ENCODE measurements around the gene ZDHHC1. TPM values are rescaled to one million over a fixed set of nuclear protein-coding genes. Genes with fewer than 3 reads are reported as not detected.

The ZDHHC1 gene
- total and polyA plus RNA-seq, 2 of the 13 experiments (the other 11 are each of a cell fraction or from before 2014, with no cell fraction given), result 0.51 to 1.1 TPM

DNA sequence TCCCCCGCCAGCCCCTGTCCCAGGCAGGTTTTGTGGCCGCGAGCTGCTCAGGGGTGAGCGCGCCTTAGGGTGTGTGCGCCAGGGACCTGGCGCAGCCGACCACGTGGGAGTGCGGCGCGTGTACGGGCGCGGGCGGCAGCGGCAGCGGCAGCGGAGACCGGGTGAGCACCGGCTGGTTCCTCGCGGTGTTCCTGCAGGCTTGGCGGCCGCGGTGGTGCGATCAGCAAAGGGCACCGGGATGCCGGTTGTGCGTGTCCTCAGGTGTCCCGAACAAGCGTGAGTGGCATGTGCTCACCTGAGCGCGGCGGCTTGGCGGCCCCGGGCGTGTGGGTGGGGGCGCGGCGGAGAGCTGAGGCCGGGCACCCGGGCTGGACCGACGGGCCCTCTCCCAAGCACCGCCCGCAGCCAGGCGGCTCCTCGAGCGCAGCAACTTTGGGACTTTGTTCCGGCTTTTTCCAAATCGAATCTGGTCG lies 14.3 kb upstream of the ZDHHC1 start (continued):
- TF ChIP-seq BRCA1 (CRISPR knock-in tag; IDR thresholded peaks at IDR 0.05) (0 out of 2 replicates have a peak, but pooled peaks have one; percentile 16), MAFK (conservative IDR thresholded peaks at IDR 0.05 in 1 of 2, IDR thresholded peaks at IDR 0.05 in 1 of 2; ENCODE audit: low read length in 2 of 2) (no peak), KLF9 (CRISPR knock-in tag; IDR thresholded peaks at IDR 0.05; ENCODE audit: low read depth) (no peak), ZNF709 (CRISPR knock-in tag; IDR thresholded peaks at IDR 0.05) (peak; percentile 96), ETV5 (CRISPR knock-in tag; IDR thresholded peaks at IDR 0.05; ENCODE audit: borderline replicate concordance) (0 out of 2 replicates have a peak, but pooled peaks have one; percentile 13), ZSCAN30 (CRISPR knock-in tag; IDR thresholded peaks at IDR 0.05) (no peak), NONO (IDR thresholded peaks at IDR 0.05) (no peak), NONO (CRISPR knock-in tag; conservative IDR thresholded peaks at IDR 0.05) (peak; percentile 55; the same call in 1 of the 2 replicates), HOXA5 (CRISPR knock-in tag; IDR thresholded peaks at IDR 0.05) (peak; percentile 64; the same call in 1 of the 2 replicates), ZNF766 (CRISPR knock-in tag; IDR thresholded peaks at IDR 0.05; ENCODE audit: borderline replicate concordance) (peak; percentile 41; the same call in 1 of the 2 replicates), NCOA1 (CRISPR knock-in tag; IDR thresholded peaks at IDR 0.05) (no peak), ZNF3 (CRISPR knock-in tag; IDR thresholded peaks at IDR 0.05) (no peak), NR2F6 (IDR thresholded peaks at IDR 0.05) (no peak), NR2F6 (CRISPR knock-in tag; IDR thresholded peaks at IDR 0.05) (peak; percentile 7; the same call in 1 of the 2 replicates), ZMYM4 (CRISPR knock-in tag; IDR thresholded peaks at IDR 0.05) (peak; percentile 27; the same call in 1 of the 2 replicates)
- TF ChIP-seq, protein P1, sequence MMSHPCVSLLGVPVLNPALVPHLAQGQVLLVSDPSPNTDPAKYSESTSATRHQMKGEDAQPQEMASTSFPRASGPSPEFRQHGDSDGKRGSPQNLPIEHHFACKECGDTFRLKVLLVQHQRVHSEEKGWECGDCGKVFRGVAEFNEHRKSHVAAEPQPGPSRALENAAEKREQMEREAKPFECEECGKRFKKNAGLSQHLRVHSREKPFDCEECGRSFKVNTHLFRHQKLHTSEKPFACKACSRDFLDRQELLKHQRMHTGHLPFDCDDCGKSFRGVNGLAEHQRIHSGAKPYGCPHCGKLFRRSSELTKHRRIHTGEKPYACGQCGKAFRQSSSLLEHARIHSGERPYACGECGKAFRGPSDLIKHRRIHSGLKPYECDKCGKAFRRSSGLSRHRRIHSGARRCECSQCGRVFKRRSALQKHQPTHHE (CRISPR knock-in tag; IDR thresholded peaks at IDR 0.05; ENCODE audit: borderline replicate concordance), result 0 out of 2 replicates have a peak, but pooled peaks have one; percentile 85
- TF ChIP-seq, protein P2, sequence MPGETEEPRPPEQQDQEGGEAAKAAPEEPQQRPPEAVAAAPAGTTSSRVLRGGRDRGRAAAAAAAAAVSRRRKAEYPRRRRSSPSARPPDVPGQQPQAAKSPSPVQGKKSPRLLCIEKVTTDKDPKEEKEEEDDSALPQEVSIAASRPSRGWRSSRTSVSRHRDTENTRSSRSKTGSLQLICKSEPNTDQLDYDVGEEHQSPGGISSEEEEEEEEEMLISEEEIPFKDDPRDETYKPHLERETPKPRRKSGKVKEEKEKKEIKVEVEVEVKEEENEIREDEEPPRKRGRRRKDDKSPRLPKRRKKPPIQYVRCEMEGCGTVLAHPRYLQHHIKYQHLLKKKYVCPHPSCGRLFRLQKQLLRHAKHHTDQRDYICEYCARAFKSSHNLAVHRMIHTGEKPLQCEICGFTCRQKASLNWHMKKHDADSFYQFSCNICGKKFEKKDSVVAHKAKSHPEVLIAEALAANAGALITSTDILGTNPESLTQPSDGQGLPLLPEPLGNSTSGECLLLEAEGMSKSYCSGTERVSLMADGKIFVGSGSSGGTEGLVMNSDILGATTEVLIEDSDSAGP (CRISPR knock-in tag; IDR thresholded peaks at IDR 0.05; ENCODE audit: borderline replicate concordance), result peak; percentile 89
- TF ChIP-seq, protein P3, sequence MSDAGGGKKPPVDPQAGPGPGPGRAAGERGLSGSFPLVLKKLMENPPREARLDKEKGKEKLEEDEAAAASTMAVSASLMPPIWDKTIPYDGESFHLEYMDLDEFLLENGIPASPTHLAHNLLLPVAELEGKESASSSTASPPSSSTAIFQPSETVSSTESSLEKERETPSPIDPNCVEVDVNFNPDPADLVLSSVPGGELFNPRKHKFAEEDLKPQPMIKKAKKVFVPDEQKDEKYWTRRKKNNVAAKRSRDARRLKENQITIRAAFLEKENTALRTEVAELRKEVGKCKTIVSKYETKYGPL (CRISPR knock-in tag; IDR thresholded peaks at IDR 0.05), result peak; percentile 60; the same call in 1 of the 2 replicates
- TF ChIP-seq, protein P4, sequence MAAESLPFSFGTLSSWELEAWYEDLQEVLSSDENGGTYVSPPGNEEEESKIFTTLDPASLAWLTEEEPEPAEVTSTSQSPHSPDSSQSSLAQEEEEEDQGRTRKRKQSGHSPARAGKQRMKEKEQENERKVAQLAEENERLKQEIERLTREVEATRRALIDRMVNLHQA (CRISPR knock-in tag; IDR thresholded peaks at IDR 0.05), result no peak
- TF ChIP-seq, protein P5, sequence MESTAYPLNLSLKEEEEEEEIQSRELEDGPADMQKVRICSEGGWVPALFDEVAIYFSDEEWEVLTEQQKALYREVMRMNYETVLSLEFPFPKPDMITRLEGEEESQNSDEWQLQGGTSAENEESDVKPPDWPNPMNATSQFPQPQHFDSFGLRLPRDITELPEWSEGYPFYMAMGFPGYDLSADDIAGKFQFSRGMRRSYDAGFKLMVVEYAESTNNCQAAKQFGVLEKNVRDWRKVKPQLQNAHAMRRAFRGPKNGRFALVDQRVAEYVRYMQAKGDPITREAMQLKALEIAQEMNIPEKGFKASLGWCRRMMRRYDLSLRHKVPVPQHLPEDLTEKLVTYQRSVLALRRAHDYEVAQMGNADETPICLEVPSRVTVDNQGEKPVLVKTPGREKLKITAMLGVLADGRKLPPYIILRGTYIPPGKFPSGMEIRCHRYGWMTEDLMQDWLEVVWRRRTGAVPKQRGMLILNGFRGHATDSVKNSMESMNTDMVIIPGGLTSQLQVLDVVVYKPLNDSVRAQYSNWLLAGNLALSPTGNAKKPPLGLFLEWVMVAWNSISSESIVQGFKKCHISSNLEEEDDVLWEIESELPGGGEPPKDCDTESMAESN (CRISPR knock-in tag; conservative IDR thresholded peaks at IDR 0.05), result peak; percentile 92
- TF ChIP-seq, protein P6, sequence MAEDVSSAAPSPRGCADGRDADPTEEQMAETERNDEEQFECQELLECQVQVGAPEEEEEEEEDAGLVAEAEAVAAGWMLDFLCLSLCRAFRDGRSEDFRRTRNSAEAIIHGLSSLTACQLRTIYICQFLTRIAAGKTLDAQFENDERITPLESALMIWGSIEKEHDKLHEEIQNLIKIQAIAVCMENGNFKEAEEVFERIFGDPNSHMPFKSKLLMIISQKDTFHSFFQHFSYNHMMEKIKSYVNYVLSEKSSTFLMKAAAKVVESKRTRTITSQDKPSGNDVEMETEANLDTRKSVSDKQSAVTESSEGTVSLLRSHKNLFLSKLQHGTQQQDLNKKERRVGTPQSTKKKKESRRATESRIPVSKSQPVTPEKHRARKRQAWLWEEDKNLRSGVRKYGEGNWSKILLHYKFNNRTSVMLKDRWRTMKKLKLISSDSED (CRISPR knock-in tag; IDR thresholded peaks at IDR 0.05), result peak; percentile 50; the same call in 1 of the 2 replicates
- TF ChIP-seq, protein P7, sequence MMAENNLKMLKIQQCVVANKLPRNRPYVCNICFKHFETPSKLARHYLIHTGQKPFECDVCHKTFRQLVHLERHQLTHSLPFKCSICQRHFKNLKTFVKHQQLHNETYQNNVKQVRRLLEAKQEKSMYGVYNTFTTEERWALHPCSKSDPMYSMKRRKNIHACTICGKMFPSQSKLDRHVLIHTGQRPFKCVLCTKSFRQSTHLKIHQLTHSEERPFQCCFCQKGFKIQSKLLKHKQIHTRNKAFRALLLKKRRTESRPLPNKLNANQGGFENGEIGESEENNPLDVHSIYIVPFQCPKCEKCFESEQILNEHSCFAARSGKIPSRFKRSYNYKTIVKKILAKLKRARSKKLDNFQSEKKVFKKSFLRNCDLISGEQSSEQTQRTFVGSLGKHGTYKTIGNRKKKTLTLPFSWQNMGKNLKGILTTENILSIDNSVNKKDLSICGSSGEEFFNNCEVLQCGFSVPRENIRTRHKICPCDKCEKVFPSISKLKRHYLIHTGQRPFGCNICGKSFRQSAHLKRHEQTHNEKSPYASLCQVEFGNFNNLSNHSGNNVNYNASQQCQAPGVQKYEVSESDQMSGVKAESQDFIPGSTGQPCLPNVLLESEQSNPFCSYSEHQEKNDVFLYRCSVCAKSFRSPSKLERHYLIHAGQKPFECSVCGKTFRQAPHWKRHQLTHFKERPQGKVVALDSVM (CRISPR knock-in tag; IDR thresholded peaks at IDR 0.05), result peak; percentile 69

All from HepG2 (cell line).